ENCODE results near the gene AP2B1. TPM values are rescaled to one million over a fixed set of nuclear protein-coding genes. Genes with fewer than 3 reads are reported as not detected.

The AP2B1 gene
- 100 to 1,000 TPM; 220 to 274 TPM for total RNA-seq

GRCh38 chr17:35587074-35587961, at the start of gene AP2B1:
AP2B1 (plus strand) TSS chr17:35587322; CDS start chr17:35594031, 6,709 bp downstream.
- Histone ChIP-seq H3K4me1 (peaks cover 4% of the 10 kb centered on the region), H3K27ac (peak within 1 kb of the TSS; percentile 88)
- peak; percentile 95 for DNase-seq

GRCh38 chr17:35537601-35538141, 49.5 kb upstream of the AP2B1 start, which contains the start of gene SLFN12L:
SLFN12L (minus strand) TSS chr17:35537678; CDS start chr17:35522364, 15,314 bp downstream.
- no peaks in the 10 kb centered on the region for H3K27me3 ChIP-seq
- intact Hi-C loops (cut with DNase I): loop anchor here (10.0 kb wide), 1 partner anchor 363 kb away; no protein-coding TSS in a partner anchor
- no peaks in the 10 kb centered on the region for H3K9me3 ChIP-seq
- TF ChIP-seq, protein P1, sequence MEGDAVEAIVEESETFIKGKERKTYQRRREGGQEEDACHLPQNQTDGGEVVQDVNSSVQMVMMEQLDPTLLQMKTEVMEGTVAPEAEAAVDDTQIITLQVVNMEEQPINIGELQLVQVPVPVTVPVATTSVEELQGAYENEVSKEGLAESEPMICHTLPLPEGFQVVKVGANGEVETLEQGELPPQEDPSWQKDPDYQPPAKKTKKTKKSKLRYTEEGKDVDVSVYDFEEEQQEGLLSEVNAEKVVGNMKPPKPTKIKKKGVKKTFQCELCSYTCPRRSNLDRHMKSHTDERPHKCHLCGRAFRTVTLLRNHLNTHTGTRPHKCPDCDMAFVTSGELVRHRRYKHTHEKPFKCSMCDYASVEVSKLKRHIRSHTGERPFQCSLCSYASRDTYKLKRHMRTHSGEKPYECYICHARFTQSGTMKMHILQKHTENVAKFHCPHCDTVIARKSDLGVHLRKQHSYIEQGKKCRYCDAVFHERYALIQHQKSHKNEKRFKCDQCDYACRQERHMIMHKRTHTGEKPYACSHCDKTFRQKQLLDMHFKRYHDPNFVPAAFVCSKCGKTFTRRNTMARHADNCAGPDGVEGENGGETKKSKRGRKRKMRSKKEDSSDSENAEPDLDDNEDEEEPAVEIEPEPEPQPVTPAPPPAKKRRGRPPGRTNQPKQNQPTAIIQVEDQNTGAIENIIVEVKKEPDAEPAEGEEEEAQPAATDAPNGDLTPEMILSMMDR (IDR thresholded peaks at IDR 0.05): no peak
- no peak for DNase-seq
- no peak within 1 kb of the TSS for H3K9ac ChIP-seq (ENCODE audit: low read depth in 2 of 2, low read length in 2 of 2)
- H3K4me3 ChIP-seq: no peak within 1 kb of the TSS
- H3K36me3 ChIP-seq: no peaks in the 10 kb centered on the region
- no peaks in the 10 kb centered on the region for H3K4me1 ChIP-seq
- peak within 1 kb of the TSS; percentile 34 for H3K27ac ChIP-seq

More at GRCh38 chr17:35587074-35587961, at the start of gene AP2B1:
- H3K36me3 ChIP-seq: no peaks in the 10 kb centered on the region
- H3K9me3 ChIP-seq: no peaks in the 10 kb centered on the region
- TF ChIP-seq, protein P1 (IDR thresholded peaks at IDR 0.05): no peak
- peak within 1 kb of the TSS; percentile 69 for H3K4me3 ChIP-seq
- H3K27me3 ChIP-seq: no peaks in the 10 kb centered on the region
- peak within 1 kb of the TSS; percentile 89 to 99 for H3K9ac ChIP-seq (ENCODE audit: low read depth in 2 of 2, low read length in 2 of 2)
- intact Hi-C loops (cut with DNase I): no loop called here

- H3K27ac ChIP-seq: peak overlapping the region; percentile 6
- no peaks in the 10 kb centered on the region for H3K27me3 ChIP-seq
- DNase-seq: no peak
- intact Hi-C loops (cut with DNase I): loop anchor here (10.0 kb wide), 1 partner anchor 365 kb away; no protein-coding TSS in a partner anchor
- no peaks in the 10 kb centered on the region for H3K9me3 ChIP-seq
- TF ChIP-seq, protein P1 (IDR thresholded peaks at IDR 0.05): peak; percentile 7
- H3K9ac ChIP-seq (ENCODE audit: low read depth in 2 of 2, low read length in 2 of 2): no peak overlapping the region
- H3K36me3 ChIP-seq: no peaks in the 10 kb centered on the region
- H3K4me3 ChIP-seq: no peak overlapping the region
- no peaks in the 10 kb centered on the region for H3K4me1 ChIP-seq
These were observed 47.5 kb upstream of the AP2B1 start for GRCh38 chr17:35539659-35540026.

DNA sequence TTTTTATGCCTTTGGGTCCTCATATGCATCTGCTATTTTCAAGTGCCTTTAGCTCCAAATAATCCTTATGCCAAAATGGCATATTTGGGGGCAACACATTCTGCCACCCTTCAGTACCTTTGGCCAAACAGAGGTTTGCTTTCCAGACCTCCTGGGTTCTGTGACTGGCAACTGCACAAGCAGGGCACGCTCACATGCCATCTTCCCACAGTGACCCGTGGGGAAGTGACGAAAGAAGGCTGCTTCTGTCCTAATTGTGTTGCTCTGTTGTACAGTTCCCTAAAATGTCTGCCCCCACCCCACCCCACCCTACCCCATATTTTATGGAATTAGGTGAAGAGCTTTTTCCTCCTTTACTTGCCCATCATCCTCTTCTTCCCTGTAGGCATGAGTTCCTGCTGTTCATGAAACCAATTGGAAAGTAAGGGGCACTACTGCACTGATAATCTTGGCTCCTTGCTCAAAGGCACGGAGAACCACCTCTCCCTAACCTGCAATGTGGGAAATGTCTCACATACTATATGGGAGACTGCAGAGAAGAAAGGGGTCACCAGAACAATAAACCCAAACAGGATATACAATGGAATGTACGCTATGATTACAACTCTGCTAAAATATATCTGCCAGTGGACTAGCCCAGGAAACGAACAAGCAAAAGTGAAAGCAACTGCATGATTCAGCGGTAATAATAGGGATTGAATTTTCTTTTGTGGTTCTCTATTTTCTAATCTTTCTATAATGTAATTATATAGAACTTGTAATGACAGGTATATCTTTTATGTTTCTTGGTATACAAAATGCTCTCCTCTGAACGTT, 46.3 kb upstream of the AP2B1 start:
- peak overlapping the region in 1 of 2 donors; percentile 63 for H3K9ac ChIP-seq (ENCODE audit: low read depth in 2 of 2, low read length in 2 of 2)
- DNase-seq: peak; percentile 43
- H3K4me3 ChIP-seq: peak overlapping the region; percentile 18
- no peaks in the 10 kb centered on the region for H3K9me3 ChIP-seq
- TF ChIP-seq, protein P1 (IDR thresholded peaks at IDR 0.05): no peak
- H3K27me3 ChIP-seq: no peaks in the 10 kb centered on the region
- no peaks in the 10 kb centered on the region for H3K36me3 ChIP-seq
- no peaks in the 10 kb centered on the region for H3K4me1 ChIP-seq
- intact Hi-C loops (cut with DNase I): no loop called here
- peak overlapping the region; percentile 35 for H3K27ac ChIP-seq

DNA sequence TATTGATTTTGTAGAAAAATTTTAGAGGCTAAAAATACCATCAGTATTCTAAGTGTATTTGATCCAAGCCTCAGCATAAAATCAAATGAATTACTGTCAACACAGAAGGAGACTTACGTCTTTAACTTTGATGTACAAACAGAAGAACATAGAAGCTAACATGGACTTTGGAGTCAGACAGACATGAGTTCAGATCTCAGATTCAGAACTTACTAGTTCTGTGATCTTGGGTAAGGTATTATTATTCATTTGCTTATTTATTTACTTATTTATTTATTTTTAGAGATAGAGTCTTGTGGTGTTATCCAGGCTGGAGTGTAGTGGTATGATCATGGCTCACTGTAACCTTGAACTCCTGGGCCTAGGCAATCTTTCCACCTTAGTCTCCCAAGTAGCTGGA, 45.7 kb upstream of the AP2B1 start:
- Histone ChIP-seq H3K9me3 (no peaks in the 10 kb centered on the region), H3K36me3 (no peaks in the 10 kb centered on the region), H3K4me1 (no peaks in the 10 kb centered on the region), H3K27me3 (no peaks in the 10 kb centered on the region), H3K4me3 (no peak overlapping the region), H3K27ac (peak overlapping the region; percentile 35), H3K9ac (ENCODE audit: low read depth in 2 of 2, low read length in 2 of 2) (peak overlapping the region in 1 of 2 donors; percentile 1)
- TF ChIP-seq, protein P1 (IDR thresholded peaks at IDR 0.05): no peak
- no peak for DNase-seq
- intact Hi-C loops (cut with DNase I): no loop called here
